ENCODE data around the gene ADAMTS17. TPM values are rescaled to one million over a fixed set of nuclear protein-coding genes. Genes with fewer than 3 reads are reported as not detected.
A peak's percentile ranks its signal among the peaks of the same experiment; 100 is the strongest.

The ADAMTS17 gene
- total RNA-seq, 1 experiment from 2014 or later = 1.5 TPM

DNA sequence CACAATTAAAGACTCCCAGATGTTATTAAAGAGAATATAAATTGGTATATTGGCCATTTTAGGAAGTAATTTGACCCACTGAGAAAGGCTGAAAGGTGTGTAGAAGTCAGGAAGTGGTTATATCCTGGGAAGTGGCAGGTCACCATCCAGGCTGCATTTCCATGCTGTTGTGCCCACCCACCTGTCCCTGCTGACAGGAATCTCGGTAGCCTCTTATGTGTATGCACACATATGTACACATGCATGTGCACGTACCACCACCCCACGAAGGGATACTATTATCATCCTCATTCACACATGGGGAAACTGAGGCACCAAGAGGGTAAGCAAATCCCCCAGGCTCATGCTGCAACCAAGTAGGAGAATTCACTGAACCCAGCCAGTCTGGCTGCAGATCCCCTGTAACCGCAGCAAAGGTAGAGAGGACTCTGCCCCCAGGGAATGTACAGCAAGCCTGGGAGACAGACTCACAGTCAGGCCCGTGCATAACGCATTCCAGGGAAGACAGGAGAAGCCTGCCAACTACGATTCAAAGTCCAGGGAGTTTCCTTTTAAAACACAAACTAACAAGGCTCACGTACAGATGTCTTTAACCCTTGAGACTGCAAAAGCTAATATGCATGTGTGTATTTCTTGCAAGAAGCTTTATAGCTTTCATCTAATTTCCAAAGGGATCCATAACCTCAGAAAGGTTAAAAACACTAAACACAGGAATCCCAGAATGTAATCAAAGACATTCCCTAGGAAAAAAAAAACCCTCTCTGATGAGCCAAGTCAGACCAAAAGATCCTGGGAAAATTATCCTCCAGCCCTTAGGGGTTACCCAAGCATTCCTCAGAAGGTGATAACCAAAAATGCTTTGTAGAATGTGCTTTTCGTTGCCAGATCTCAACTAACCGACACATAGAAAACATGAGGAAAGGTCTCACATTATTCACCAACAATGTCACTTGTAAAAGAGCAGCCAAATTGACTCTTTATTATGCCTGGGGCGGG, 129.6 kb downstream of the ADAMTS17 start:
- H3K27me3 Mint-ChIP-seq (ENCODE audit: insufficient read depth, unreplicated experiment) = no peaks in the 10 kb centered on the region
- POLR2A ChIA-PET = interaction anchor here (0.5 kb wide), 1 partner anchor 24 kb away, joined by 4 read pairs; no protein-coding TSS in a partner anchor
- DNase-seq = peak; percentile 76 to 89

DNA sequence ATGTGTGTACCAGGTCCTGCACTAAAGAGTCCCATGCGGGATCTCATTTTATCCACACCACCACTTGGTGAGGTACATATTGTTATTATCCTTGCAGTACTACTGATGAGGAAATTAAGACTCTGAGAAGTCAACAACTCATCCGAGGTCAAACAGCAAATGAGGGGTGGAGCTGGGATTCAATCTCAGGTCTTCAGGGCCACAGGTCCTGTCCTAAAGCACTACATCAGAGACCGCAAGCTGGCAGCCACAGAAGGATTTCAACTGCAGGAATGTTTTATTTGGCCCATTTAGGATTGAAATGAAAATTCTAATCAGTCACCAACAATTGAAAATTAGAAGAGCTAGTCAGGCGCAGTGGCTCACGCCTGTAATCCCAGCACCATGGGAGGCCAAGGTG, 131.4 kb downstream of the ADAMTS17 start:
- DNase-seq = no peak
- intact Hi-C loops (cut with micrococcal nuclease; ENCODE audit: unreplicated experiment) = no loop called here
- Histone ChIP-seq H3K9me3 (no peaks in the 10 kb centered on the region), H3K4me1 (peaks cover 40% of the 10 kb centered on the region), H3K36me3 (ENCODE audit: control insufficient read depth, insufficient read depth, low read length) (no peaks in the 10 kb centered on the region), H3K4me3 (ENCODE audit: low read depth, low read length) (no peak overlapping the region), H3K27me3 (replicated peaks; ENCODE audit: control insufficient read depth, insufficient read depth, low read length) (no peaks in the 10 kb centered on the region)
- Mint-ChIP-seq H3K4me1 (ENCODE audit: low read depth, unreplicated experiment) (peaks cover 22% of the 10 kb centered on the region), H3K9me3 (ENCODE audit: unreplicated experiment) (no peaks in the 10 kb centered on the region), H3K36me3 (ENCODE audit: insufficient read depth, unreplicated experiment) (no peaks in the 10 kb centered on the region), H3K27me3 (ENCODE audit: insufficient read depth, unreplicated experiment) (no peaks in the 10 kb centered on the region), H3K4me3 (ENCODE audit: unreplicated experiment) (no peak overlapping the region), H3K27ac (ENCODE audit: unreplicated experiment) (no peak overlapping the region)
- POLR2A ChIA-PET = no interaction called here
- TF ChIP-seq, protein P1, sequence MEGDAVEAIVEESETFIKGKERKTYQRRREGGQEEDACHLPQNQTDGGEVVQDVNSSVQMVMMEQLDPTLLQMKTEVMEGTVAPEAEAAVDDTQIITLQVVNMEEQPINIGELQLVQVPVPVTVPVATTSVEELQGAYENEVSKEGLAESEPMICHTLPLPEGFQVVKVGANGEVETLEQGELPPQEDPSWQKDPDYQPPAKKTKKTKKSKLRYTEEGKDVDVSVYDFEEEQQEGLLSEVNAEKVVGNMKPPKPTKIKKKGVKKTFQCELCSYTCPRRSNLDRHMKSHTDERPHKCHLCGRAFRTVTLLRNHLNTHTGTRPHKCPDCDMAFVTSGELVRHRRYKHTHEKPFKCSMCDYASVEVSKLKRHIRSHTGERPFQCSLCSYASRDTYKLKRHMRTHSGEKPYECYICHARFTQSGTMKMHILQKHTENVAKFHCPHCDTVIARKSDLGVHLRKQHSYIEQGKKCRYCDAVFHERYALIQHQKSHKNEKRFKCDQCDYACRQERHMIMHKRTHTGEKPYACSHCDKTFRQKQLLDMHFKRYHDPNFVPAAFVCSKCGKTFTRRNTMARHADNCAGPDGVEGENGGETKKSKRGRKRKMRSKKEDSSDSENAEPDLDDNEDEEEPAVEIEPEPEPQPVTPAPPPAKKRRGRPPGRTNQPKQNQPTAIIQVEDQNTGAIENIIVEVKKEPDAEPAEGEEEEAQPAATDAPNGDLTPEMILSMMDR (IDR thresholded peaks at IDR 0.05; ENCODE audit: insufficient read depth in 1 of 2, low read depth in 1 of 2, low read length in 1 of 2, severe bottlenecking in 1 of 2, unreplicated experiment in 1 of 2) = no peak
- BruUV-seq (replicated peaks) = no TSS peak
- CTCF ChIA-PET = no interaction called here

More for the DNA sequence above, 129.6 kb downstream of the ADAMTS17 start:
- no TSS peak for BruUV-seq (replicated peaks)
- Histone ChIP-seq H3K36me3 (ENCODE audit: control insufficient read depth, insufficient read depth, low read length) (no peaks in the 10 kb centered on the region), H3K9me3 (no peaks in the 10 kb centered on the region), H3K4me3 (ENCODE audit: low read depth, low read length) (no peak overlapping the region), H3K4me1 (peaks cover 26% of the 10 kb centered on the region), H3K27me3 (replicated peaks; ENCODE audit: control insufficient read depth, insufficient read depth, low read length) (no peaks in the 10 kb centered on the region)
- CTCF ChIA-PET = no interaction called here
- peaks cover 10% of the 10 kb centered on the region for H3K4me1 Mint-ChIP-seq (ENCODE audit: low read depth, unreplicated experiment)
- no peaks in the 10 kb centered on the region for H3K9me3 Mint-ChIP-seq (ENCODE audit: unreplicated experiment)
- no peaks in the 10 kb centered on the region for H3K36me3 Mint-ChIP-seq (ENCODE audit: insufficient read depth, unreplicated experiment)
- intact Hi-C loops (cut with micrococcal nuclease; ENCODE audit: unreplicated experiment) = loop anchor here (1.0 kb wide), 1 partner anchor 138 kb away; no protein-coding TSS in a partner anchor
- H3K4me3 Mint-ChIP-seq (ENCODE audit: unreplicated experiment) = peak overlapping the region; percentile 61
- TF ChIP-seq, protein P1 (IDR thresholded peaks at IDR 0.05; ENCODE audit: insufficient read depth in 1 of 2, low read depth in 1 of 2, low read length in 1 of 2, severe bottlenecking in 1 of 2, unreplicated experiment in 1 of 2) = no peak
- peak overlapping the region; percentile 58 for H3K27ac Mint-ChIP-seq (ENCODE audit: unreplicated experiment)

DNA sequence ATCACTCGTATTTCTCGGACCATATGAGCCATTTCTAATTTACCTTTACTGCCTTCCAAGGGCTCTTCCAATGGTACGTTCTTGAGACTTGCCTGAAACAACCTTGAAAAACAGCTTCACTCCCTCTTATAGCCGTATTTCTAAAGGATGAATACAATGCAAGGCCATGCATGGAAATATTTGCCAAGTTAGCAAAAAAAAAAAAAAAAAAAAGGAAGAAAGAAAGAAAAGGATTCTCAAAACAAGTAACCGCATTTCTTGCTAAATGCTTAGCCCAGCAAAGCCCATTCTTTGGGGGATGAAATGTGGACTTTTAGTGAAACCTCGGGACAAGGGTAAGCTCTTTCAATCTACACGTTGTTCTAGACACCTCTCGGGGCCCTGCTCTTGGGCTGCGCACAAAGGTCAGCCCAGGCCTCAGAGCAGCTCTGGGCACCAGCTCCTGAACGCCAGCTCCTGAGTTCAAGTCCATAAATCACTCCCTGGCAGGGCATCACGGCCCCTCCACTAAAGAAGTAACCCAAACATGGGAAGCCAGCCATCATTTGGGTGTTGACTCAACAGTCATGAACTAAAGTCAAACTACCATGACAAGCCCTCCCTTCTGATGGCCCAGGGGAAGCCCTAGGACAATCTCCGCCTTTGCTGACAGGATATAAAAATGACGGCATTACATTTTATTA, 132.7 kb downstream of the ADAMTS17 start:
- H3K4me1 ChIP-seq = peaks cover 40% of the 10 kb centered on the region
- no TSS peak for BruUV-seq (replicated peaks)
- no peaks in the 10 kb centered on the region for H3K9me3 ChIP-seq
- no peak overlapping the region for H3K4me3 ChIP-seq (ENCODE audit: low read depth, low read length)
- Mint-ChIP-seq H3K9me3 (ENCODE audit: unreplicated experiment) (no peaks in the 10 kb centered on the region), H3K36me3 (ENCODE audit: insufficient read depth, unreplicated experiment) (no peaks in the 10 kb centered on the region), H3K4me1 (ENCODE audit: low read depth, unreplicated experiment) (peaks cover 22% of the 10 kb centered on the region), H3K27me3 (ENCODE audit: insufficient read depth, unreplicated experiment) (no peaks in the 10 kb centered on the region), H3K4me3 (ENCODE audit: unreplicated experiment) (no peak overlapping the region), H3K27ac (ENCODE audit: unreplicated experiment) (no peak overlapping the region)
- no peaks in the 10 kb centered on the region for H3K27me3 ChIP-seq (replicated peaks; ENCODE audit: control insufficient read depth, insufficient read depth, low read length)
- no peak for DNase-seq
- intact Hi-C loops (cut with micrococcal nuclease; ENCODE audit: unreplicated experiment) = no loop called here
- no peaks in the 10 kb centered on the region for H3K36me3 ChIP-seq (ENCODE audit: control insufficient read depth, insufficient read depth, low read length)
- ChIA-PET POLR2A (no interaction called here), CTCF (no interaction called here)
- TF ChIP-seq, protein P1 (IDR thresholded peaks at IDR 0.05; ENCODE audit: insufficient read depth in 1 of 2, low read depth in 1 of 2, low read length in 1 of 2, severe bottlenecking in 1 of 2, unreplicated experiment in 1 of 2) = no peak
